GM23338 (cell line): ENCODE measurements around the gene SLC25A10. TPM values are rescaled to one million over a fixed set of nuclear protein-coding genes. Genes with fewer than 3 reads are reported as not detected.
A peak's percentile ranks its signal among the peaks of the same experiment; 100 is the strongest.

Experiments
- ATAC-seq: fragments of 200-7000 bp; cut with Tn5 transposase; 3 replicates; pipeline ENCODE4 v1.9.1; 2020
- DNase-seq: peaks from one replicate; pipeline ENCODE4 v3.0.0-alpha.2; 2015; ENCODE audit warnings: low spot score
- H2AFZ ChIP-seq: fragments of 200-600 bp; sonication (generic); 2 replicates; pipeline ENCODE4 v1.8.0; 2016; ENCODE audit warnings: antibody characterized with exemption, mild to moderate bottlenecking, moderate library complexity
- H3F3A ChIP-seq: fragments of 200-600 bp; sonication (generic); replicated peaks from 2 replicates; pipeline ENCODE4 v1.8.0; 2017; ENCODE audit warnings: antibody characterized with exemption, mixed run types, low read depth
- H3K27ac ChIP-seq: fragments of 200-600 bp; sonication (generic); 2 replicates; pipeline ENCODE4 v1.6.1; 2016; ENCODE audit warnings: low read depth
- H3K27me3 ChIP-seq: fragments of 200-600 bp; sonication (generic); 2 replicates; pipeline ENCODE4 v1.8.0; 2016; ENCODE audit warnings: mild to moderate bottlenecking, mixed run types, moderate library complexity; ENCODE audit not compliant: insufficient read depth
- H3K36me3 ChIP-seq: fragments of 200-600 bp; sonication (generic); 2 replicates; pipeline ENCODE4 v1.8.0; 2016; ENCODE audit warnings: mild to moderate bottlenecking; ENCODE audit not compliant: insufficient read depth
- H3K4me1 ChIP-seq: fragments of 200-600 bp; sonication (generic); 2 replicates; pipeline ENCODE4 v1.8.0; 2016; ENCODE audit warnings: mild to moderate bottlenecking, moderate library complexity; ENCODE audit not compliant: insufficient read depth
- H3K4me2 ChIP-seq: fragments of 200-600 bp; sonication (generic); 2 replicates; pipeline ENCODE4 v1.7.1; 2017; ENCODE audit warnings: mixed run types
- H3K4me3 ChIP-seq: fragments of 200-600 bp; sonication (generic); 2 replicates; pipeline ENCODE4 v1.6.1; 2016; ENCODE audit warnings: mixed run types
- H3K79me2 ChIP-seq: fragments of 200-600 bp; sonication (generic); replicated peaks from 2 replicates; pipeline ENCODE4 v1.8.0; 2017; ENCODE audit warnings: mild to moderate bottlenecking; ENCODE audit not compliant: insufficient read depth
- H3K9me2 ChIP-seq: fragments of 200-600 bp; sonication (generic); 2 replicates; pipeline ENCODE4 v1.8.0; 2017; ENCODE audit not compliant: insufficient read depth
- H4K20me1 ChIP-seq: fragments of 200-600 bp; sonication (generic); replicated peaks from 2 replicates; pipeline ENCODE4 v1.8.0; 2017; ENCODE audit warnings: mild to moderate bottlenecking; ENCODE audit not compliant: insufficient read depth
- H3K27ac Mint-ChIP-seq: 2 replicates; pipeline ENCODE4 v1.8.0; 2020; ENCODE audit warnings: inconsistent platforms, mild to moderate bottlenecking, moderate library complexity, mixed read lengths
- H3K27me3 Mint-ChIP-seq: 3 replicates; pipeline ENCODE4 v1.8.0; 2022; ENCODE audit warnings: low read depth, mild to moderate bottlenecking, moderate library complexity, mixed read lengths, inconsistent platforms; ENCODE audit not compliant: insufficient read depth, poor library complexity
- H3K36me3 Mint-ChIP-seq: 3 replicates; pipeline ENCODE4 v1.8.0; 2021; ENCODE audit warnings: low read depth, mild to moderate bottlenecking, inconsistent platforms, moderate library complexity, mixed read lengths
- H3K4me1 Mint-ChIP-seq: 3 replicates; pipeline ENCODE4 v1.8.0; 2020; ENCODE audit warnings: mild to moderate bottlenecking, inconsistent platforms, mixed read lengths
- H3K4me3 Mint-ChIP-seq: 3 replicates; pipeline ENCODE4 v1.8.0; 2021; ENCODE audit warnings: moderate library complexity, mild to moderate bottlenecking, inconsistent platforms, mixed read lengths
- H3K9me3 Mint-ChIP-seq: 3 replicates; pipeline ENCODE4 v1.8.0; 2020; ENCODE audit warnings: moderate library complexity, mild to moderate bottlenecking, inconsistent platforms, mixed read lengths
- CREB1 ChIP-seq: fragments of 250-450 bp; sonication (Bioruptor Pico); IDR thresholded peaks from 2 replicates; pipeline ENCODE4 v1.5.0; 2020; ENCODE audit warnings: low read depth, mild to moderate bottlenecking, moderate library complexity
- EZH2 ChIP-seq: fragments of 200-600 bp; sonication (generic); IDR thresholded peaks from one replicate; pipeline ENCODE4 v1.8.0; 2017; ENCODE audit warnings: antibody characterized with exemption, mild to moderate bottlenecking, low read depth; ENCODE audit not compliant: unreplicated experiment
- JUNB ChIP-seq: IDR thresholded peaks from one replicate; pipeline ENCODE4 v1.6.1; 2016; ENCODE audit warnings: antibody characterized with exemption; ENCODE audit not compliant: unreplicated experiment
- NANOG ChIP-seq: IDR thresholded peaks from 2 replicates; pipeline ENCODE4 v1.6.1; 2016; ENCODE audit warnings: antibody characterized with exemption, borderline replicate concordance
- STAT1 ChIP-seq: IDR thresholded peaks from one replicate; pipeline ENCODE4 v1.6.1; 2016; ENCODE audit warnings: antibody characterized with exemption; ENCODE audit not compliant: unreplicated experiment
- ZNF114 ChIP-seq: fragments of 250-450 bp; sonication (Bioruptor Pico); IDR thresholded peaks from 2 replicates; pipeline ENCODE4 v1.5.0; 2020; ENCODE audit warnings: mild to moderate bottlenecking, moderate library complexity
- ZNF331 ChIP-seq: fragments of 250-450 bp; sonication (Bioruptor Pico); IDR thresholded peaks from 2 replicates; pipeline ENCODE4 v1.5.0; 2020; ENCODE audit warnings: low read depth, mild to moderate bottlenecking, moderate library complexity
- polyA plus RNA-seq: library from polyadenylated mRNA; unstranded; fragments of >200 nt; fragmentation: Nextera tagmentation; extraction: Ambion mirVana; gene quantifications from 2 replicates; pipeline ENCODE4 v1.2.1, GENCODE V29; 2016
- total RNA-seq: library from RNA; depleted of rRNA; stranded (reverse); fragments of >200 nt; shearing (Covaris generic); gene quantifications from 2 replicates; pipeline ENCODE4 v1.2.3, GENCODE V29; 2014
- TF ChIP-seq, protein P1 (sequence below), 2 experiments: fragments of 200-600 bp in 1 of 2; sonication (generic) in 1 of 2; conservative IDR thresholded peaks; 2 replicates each; pipeline versions ENCODE4 v1.5.1 to v1.6.1; 2016 to 2017; ENCODE audit warnings: antibody characterized with exemption in 2 of 2, low read depth in 2 of 2, mild to moderate bottlenecking in 2 of 2, moderate library complexity in 1 of 2
- TF ChIP-seq, protein P2 (sequence below): IDR thresholded peaks from 2 replicates; pipeline ENCODE4 v1.6.1; 2016; ENCODE audit warnings: antibody characterized with exemption
- TF ChIP-seq, protein P3 (sequence below): IDR thresholded peaks from one replicate; pipeline ENCODE4 v1.6.1; 2018; ENCODE audit warnings: antibody characterized with exemption; ENCODE audit not compliant: unreplicated experiment

SLC25A10 gene
- total and polyA plus RNA-seq, 2 experiments from 2014 or later, result 25.7 to 47.4 TPM

DNA sequence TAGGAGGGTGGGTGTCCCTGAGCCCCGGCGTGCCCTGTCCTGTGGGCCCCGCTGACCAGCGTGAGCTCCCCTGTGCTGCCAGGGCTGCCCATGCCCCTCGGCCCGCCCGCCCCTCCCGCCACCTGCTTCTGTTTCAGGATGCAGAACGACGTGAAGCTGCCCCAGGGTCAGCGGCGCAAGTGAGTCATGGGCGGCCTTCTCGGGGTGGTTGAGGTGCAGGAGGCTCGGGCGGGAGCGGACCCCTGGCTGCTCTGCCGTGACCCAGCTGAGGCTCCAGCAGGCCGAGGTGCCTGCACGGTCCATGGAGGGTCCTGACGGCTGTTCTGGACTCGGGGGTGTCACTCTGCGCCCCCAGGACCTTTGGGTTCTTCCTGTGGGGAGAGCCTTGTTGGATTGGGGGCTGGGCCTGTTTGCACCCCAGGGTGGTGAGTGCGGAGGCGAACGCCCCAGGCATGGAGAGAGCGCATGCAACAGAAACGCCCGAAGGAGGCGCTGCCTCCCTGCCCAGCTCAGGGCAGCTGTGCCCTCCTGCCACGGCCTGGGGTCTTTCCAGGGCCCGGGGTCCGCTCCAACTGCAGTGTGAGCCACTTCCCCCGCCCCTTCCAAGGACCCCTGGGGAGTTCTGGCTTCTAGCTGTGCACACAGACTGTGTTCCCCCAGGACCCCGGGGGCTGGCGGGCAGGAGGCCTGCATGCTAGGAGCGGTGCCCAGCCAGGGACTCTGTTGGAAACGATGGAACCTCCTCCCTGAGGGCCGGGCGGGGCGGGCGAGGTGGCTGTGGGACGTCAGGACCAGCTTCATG lies 4.0 kb downstream of the SLC25A10 start:
- Histone ChIP-seq H4K20me1 (no peaks in the 10 kb centered on the region), H3K79me2 (peaks cover 13% of the 10 kb centered on the region), H3K27ac (no peak overlapping the region), H3K27me3 (no peaks in the 10 kb centered on the region), H3K4me3 (no peak overlapping the region), H3K9me2 (no peaks in the 10 kb centered on the region), H2AFZ (no peak overlapping the region), H3K4me2 (no peak overlapping the region), H3K36me3 (no peaks in the 10 kb centered on the region), H3F3A (peaks cover 5% of the 10 kb centered on the region), H3K4me1 (peaks cover 14% of the 10 kb centered on the region; the same call in 1 of the 2 replicates)
- no peak for TF ChIP-seq CREB1 (CRISPR knock-in tag)
- TF ChIP-seq, protein P1, sequence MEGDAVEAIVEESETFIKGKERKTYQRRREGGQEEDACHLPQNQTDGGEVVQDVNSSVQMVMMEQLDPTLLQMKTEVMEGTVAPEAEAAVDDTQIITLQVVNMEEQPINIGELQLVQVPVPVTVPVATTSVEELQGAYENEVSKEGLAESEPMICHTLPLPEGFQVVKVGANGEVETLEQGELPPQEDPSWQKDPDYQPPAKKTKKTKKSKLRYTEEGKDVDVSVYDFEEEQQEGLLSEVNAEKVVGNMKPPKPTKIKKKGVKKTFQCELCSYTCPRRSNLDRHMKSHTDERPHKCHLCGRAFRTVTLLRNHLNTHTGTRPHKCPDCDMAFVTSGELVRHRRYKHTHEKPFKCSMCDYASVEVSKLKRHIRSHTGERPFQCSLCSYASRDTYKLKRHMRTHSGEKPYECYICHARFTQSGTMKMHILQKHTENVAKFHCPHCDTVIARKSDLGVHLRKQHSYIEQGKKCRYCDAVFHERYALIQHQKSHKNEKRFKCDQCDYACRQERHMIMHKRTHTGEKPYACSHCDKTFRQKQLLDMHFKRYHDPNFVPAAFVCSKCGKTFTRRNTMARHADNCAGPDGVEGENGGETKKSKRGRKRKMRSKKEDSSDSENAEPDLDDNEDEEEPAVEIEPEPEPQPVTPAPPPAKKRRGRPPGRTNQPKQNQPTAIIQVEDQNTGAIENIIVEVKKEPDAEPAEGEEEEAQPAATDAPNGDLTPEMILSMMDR (conservative IDR thresholded peaks at IDR 0.05; ENCODE audit: low read depth in 2 of 2), result peak; percentile 18 to 36; a peak in 2 of 4 replicates
- H3K27me3 Mint-ChIP-seq, result peaks cover 10% of the 10 kb centered on the region
- no peak overlapping the region for H3K27ac Mint-ChIP-seq
- peaks cover 8% of the 10 kb centered on the region for H3K36me3 Mint-ChIP-seq
- no peaks in the 10 kb centered on the region; the same call in 2 of the 3 replicates for H3K9me3 Mint-ChIP-seq
- H3K4me3 Mint-ChIP-seq, result no peak overlapping the region
- DNase-seq (no peak), ATAC-seq (no peak)
- H3K4me1 Mint-ChIP-seq, result peaks cover 12% of the 10 kb centered on the region

DNA sequence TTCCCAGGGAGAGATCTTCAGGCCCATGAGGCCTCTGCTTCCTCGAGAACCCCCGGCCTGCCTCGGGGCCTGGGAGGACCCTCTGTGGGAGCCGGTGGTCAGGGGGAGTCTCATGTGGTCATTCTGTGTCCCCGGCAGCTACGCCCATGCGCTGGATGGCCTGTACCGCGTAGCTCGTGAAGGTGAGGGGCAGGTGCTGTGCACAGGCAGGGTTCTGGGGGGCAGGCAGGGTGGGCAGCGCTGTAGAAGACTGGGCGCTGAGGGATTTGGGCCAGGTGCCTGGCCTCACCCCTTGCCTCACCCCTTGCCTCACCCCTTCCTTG lies 4.6 kb downstream of the SLC25A10 start:
- no peaks in the 10 kb centered on the region; the same call in 2 of the 3 replicates for H3K9me3 Mint-ChIP-seq
- peaks cover 8% of the 10 kb centered on the region for H3K27me3 Mint-ChIP-seq
- ATAC-seq, result no peak
- Histone ChIP-seq H3K9me2 (no peaks in the 10 kb centered on the region), H3F3A (peaks cover 7% of the 10 kb centered on the region; the same call in 1 of the 2 replicates), H2AFZ (no peak overlapping the region), H3K36me3 (no peaks in the 10 kb centered on the region), H3K27ac (no peak overlapping the region), H3K4me3 (no peak overlapping the region), H4K20me1 (no peaks in the 10 kb centered on the region), H3K4me1 (peaks cover 9% of the 10 kb centered on the region; the same call in 1 of the 2 replicates), H3K4me2 (no peak overlapping the region), H3K27me3 (no peaks in the 10 kb centered on the region), H3K79me2 (peaks cover 13% of the 10 kb centered on the region)
- no peak for DNase-seq
- no peak overlapping the region for H3K4me3 Mint-ChIP-seq
- peaks cover 15% of the 10 kb centered on the region for H3K4me1 Mint-ChIP-seq
- peaks cover 8% of the 10 kb centered on the region for H3K36me3 Mint-ChIP-seq
- no peak overlapping the region for H3K27ac Mint-ChIP-seq
- TF ChIP-seq EZH2 (no peak), JUNB (no peak), NANOG (no peak), ZNF331 (no peak), CREB1 (CRISPR knock-in tag) (no peak), ZNF114 (CRISPR knock-in tag) (no peak), STAT1 (no peak)
- TF ChIP-seq, protein P2, sequence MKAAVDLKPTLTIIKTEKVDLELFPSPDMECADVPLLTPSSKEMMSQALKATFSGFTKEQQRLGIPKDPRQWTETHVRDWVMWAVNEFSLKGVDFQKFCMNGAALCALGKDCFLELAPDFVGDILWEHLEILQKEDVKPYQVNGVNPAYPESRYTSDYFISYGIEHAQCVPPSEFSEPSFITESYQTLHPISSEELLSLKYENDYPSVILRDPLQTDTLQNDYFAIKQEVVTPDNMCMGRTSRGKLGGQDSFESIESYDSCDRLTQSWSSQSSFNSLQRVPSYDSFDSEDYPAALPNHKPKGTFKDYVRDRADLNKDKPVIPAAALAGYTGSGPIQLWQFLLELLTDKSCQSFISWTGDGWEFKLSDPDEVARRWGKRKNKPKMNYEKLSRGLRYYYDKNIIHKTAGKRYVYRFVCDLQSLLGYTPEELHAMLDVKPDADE, result no peak
- TF ChIP-seq, protein P3, sequence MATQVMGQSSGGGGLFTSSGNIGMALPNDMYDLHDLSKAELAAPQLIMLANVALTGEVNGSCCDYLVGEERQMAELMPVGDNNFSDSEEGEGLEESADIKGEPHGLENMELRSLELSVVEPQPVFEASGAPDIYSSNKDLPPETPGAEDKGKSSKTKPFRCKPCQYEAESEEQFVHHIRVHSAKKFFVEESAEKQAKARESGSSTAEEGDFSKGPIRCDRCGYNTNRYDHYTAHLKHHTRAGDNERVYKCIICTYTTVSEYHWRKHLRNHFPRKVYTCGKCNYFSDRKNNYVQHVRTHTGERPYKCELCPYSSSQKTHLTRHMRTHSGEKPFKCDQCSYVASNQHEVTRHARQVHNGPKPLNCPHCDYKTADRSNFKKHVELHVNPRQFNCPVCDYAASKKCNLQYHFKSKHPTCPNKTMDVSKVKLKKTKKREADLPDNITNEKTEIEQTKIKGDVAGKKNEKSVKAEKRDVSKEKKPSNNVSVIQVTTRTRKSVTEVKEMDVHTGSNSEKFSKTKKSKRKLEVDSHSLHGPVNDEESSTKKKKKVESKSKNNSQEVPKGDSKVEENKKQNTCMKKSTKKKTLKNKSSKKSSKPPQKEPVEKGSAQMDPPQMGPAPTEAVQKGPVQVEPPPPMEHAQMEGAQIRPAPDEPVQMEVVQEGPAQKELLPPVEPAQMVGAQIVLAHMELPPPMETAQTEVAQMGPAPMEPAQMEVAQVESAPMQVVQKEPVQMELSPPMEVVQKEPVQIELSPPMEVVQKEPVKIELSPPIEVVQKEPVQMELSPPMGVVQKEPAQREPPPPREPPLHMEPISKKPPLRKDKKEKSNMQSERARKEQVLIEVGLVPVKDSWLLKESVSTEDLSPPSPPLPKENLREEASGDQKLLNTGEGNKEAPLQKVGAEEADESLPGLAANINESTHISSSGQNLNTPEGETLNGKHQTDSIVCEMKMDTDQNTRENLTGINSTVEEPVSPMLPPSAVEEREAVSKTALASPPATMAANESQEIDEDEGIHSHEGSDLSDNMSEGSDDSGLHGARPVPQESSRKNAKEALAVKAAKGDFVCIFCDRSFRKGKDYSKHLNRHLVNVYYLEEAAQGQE, result no peak
